Stimulated activated CD4-positive, alpha-beta T cell treated with anti-CD3 and anti-CD28 coated beads, Interleukin-15, amount 100 ng/mL, for 48 hours (primary cell): ENCODE results near the gene GPS2.

Experiments used
- DNase-seq, 2 donors: peaks; one replicate each; pipeline ENCODE4 v3.0.0-alpha.2; 2020; ENCODE audit warnings: low read depth in 2 of 2

GPS2 gene

DNA sequence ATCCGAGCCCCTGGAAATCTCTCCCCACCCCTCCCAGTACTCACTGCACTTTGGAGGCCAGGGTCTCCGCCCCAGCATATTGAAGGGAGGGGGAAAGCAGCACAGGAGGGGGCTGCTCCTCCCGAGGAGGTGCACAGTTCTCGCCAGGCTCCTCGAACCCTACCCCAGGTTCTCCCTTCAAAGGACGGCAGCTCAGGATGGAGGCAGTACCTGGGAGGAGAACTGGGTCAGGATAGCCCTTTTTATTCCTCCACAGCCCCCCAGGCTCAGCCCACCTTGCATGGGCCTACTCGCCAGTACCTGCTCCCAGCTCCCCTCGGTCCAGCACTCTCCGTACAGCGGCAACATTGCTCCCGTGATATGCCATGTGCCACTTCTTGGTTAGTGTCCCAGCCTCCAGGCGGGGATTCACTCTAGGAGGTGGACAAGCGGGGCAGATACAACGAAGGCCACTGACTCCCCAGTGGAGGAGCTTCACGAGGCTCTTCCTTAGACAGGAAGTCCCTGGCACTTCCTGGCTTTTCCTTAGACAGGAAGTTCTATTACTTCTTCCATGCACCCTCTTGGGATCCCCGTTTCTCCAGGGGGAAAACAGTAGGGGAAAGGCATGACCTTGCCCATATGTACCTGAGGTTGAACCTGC, 2.1 kb upstream of the GPS2 start:
- no peak for DNase-seq

DNA sequence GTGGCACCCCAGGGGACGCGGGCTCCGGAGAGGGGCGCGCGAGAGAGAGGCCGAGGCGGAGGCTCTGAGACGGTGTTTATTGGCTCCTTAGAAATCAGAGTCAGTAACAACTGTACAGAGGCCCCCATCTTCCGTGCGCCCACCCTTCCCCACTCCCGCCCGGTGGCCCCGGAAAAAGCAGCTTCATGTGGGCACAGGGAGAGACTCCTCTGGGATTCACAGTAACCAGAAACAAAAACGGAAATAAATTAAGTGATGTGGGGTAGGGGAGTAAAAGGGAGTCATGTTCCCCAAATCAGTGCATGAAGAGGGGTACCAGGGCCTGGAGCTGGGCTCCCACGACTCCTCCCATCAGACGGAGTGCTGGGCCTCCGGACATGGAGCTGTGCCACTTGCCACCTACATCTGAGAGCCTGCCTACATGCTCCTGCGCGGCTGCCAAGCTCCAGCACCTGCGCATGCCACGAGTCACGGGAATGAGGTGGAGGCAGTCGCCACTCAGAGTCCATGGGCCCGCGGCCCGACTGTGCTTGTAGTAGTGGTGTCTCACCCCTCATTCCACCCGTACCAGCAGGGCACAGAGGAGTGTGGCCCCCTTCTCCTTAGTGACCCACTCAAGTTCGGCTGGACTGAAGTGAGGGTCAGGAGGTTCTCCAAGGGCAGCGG, 543 bp upstream of the GPS2 start:
- DNase-seq, result no peak

DNA sequence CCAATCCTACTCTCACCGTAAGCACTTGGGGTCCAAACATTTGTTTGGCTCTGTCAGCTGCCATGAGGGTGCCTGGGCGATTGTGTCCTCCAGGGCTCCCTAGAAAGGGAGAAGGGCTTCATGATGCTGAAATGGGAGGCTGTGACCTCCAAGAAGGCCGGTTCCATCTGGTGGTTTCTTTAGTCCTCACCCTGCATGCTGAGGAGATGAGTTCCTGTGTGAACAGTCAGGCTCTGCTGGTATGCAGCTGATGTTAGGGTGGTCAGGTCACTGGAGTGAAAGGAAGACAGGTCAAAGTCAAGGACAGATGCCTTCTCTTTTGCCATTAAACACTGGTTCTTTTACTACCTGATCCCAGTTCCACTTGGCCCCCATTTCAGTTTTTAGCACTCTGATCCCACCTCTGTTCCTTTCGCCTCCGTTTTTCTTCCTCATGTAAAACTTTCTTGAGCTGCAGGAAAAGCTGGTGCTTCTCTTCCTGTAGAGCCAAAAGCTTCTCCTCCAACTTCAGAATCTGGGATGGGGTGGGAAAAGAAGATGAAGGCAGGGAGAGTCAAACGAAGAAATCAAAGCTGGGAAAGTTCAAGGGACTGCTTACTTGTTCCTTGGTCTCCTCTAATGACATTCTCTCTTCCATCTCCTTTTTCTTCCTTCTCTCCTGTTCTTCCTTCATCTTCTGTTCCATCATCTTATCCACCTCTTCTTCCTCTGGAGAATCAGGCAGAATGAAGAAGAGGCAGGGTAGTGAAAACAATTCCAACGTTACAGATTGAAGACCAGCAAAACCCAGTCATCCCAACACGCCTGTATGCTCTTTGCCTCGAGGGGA, 1.1 kb downstream of the GPS2 start:
- DNase-seq, result no peak

DNA sequence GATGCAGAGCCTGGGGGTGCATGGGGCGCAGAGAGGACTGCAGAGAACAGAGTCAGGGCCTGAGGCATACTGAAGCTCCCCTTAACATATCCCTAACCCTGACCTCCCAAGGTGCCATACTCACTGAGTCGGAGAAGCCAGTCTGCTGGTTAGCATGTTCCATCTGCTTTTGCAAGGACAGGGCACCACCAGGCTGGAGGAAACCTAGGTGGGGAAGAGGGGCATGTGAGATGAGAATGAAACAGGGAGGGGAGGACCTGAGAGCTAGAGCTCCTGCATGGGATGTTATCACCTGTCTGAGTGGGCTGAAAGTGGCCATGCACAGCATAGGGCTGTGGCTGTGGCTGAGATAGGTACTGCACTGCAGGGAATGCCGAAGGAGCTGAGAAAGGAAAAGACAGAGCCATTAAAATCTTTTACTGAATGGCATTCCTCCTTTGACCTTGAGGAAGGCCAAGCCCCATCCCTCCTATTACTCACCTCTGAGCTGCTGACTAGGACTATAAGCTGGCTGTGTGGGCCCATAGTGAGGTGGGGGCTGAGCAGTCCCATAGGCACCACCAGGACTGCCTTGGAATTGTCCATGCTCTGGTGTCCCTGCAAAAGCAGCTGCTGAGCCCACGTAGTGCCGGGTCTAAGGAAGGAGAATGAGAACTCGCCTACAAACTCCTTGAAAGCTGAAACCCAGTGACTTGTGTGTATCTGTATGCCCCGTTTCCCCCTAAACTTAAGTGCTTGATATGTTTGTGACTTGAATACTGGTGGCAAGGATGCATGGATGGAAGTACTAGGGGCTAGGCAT, 1.9 kb downstream of the GPS2 start:
- no peak for DNase-seq

DNA sequence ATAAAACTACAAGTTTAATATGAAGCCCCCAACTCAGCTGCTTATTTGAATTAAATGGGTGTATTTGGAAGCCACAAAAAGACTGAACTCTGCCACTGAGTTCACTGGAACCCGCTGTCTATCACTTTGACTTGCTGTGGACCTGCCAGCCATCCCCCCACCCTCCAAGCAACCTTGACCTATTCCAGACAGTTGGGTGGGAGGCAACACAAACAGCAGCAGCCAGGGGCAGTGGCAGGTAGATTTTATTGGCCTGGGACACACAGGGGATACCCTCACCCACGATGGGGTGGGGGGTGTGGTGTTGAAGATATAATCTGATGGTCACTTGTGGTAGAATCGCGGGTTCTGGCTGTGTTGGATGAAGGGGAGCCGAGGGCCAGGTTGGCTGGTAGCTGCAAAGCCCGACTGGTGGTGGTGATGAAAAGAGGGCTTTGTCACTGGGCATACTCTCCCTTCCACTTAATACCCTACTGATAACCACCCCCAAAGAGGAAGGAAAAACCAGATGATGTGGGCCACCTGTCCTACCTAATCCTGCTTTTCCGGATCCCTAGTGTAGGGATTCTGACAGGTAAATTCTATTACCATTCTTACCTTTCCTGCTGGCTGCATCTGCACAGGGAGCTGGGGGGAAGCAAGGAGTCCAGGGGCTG, 2.6 kb downstream of the GPS2 start:
- no peak for DNase-seq

DNA sequence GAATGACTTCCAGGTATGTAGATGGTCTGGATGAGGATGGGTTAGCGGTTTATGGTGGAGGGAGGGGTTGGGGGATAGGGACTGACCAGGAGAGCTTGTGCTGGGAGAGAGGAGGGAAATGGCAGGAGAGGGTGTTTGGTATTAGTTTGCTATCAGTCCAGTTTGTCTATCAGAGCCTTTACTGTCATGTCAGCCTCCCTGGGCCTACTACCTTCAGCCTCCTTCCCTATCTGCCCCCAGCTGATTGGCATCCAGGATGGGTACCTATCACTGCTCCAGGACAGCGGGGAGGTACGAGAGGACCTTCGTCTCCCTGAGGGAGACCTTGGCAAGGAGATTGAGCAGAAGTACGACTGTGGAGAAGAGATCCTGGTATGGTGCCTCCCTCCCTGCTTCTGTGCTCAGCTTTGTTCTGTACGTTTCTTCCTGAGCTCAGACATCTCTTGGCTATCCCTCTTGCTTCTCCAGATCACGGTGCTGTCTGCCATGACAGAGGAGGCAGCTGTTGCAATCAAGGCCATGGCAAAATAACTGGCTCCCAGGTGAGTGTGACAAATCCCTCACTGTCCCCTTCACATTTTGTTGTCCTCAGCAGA, 4.0 kb downstream of the GPS2 start:
- DNase-seq, result no peak

DNA sequence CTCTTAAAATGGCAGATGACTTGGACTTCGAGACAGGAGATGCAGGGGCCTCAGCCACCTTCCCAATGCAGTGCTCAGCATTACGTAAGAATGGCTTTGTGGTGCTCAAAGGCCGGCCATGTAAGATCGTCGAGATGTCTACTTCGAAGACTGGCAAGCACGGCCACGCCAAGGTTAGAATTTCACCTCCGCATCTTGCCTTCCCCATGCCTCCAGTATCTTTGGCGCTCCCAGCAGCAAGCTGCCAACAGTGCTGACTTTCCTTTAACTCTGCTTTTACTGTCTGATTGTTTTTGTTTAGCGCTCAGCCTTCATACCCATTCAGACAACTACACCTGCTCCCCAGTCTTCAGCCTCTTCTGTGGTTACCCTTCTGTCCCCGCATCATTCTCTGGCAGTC, 5.5 kb downstream of the GPS2 start:
- DNase-seq, result no peak

DNA sequence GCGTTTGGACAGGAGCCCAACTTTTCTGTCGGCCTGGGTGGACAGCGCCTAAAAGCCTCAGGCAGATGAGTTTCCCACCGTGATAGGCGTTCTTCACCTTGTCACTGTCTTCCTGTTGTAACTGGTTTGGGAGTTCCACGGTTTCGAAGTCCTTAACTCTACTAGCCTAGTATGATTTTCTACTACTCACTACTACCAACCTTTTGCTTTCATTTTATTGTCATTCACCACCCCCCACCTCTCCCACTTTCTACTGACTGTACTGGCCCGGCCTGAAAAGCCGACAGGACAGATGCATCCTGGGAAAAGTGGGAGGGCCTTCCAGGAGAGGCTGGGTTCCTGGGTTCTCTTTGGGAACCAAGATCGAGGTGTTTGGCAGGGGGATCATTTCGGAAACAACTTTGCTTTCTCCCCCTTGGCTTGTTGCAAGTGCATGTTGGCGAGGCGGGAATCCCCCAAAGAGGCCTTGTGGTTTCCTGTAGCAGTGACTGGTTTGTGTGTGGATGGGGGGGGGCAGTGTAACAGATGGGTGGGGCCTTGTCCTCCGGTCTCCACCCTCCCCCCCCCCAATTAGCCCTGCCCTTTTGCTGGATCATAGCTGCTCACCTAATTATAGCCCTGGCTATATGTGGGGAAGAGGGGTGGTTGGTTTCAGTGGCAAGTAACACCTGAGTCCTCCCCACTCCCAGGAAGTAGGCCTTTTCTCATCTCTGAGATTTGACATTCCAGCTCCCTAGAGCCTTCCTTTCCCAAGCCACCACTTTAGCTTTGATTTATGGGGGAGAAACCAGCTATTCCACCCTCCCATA, 6.3 kb downstream of the GPS2 start:
- DNase-seq, result peak; percentile 76 to 79

DNA sequence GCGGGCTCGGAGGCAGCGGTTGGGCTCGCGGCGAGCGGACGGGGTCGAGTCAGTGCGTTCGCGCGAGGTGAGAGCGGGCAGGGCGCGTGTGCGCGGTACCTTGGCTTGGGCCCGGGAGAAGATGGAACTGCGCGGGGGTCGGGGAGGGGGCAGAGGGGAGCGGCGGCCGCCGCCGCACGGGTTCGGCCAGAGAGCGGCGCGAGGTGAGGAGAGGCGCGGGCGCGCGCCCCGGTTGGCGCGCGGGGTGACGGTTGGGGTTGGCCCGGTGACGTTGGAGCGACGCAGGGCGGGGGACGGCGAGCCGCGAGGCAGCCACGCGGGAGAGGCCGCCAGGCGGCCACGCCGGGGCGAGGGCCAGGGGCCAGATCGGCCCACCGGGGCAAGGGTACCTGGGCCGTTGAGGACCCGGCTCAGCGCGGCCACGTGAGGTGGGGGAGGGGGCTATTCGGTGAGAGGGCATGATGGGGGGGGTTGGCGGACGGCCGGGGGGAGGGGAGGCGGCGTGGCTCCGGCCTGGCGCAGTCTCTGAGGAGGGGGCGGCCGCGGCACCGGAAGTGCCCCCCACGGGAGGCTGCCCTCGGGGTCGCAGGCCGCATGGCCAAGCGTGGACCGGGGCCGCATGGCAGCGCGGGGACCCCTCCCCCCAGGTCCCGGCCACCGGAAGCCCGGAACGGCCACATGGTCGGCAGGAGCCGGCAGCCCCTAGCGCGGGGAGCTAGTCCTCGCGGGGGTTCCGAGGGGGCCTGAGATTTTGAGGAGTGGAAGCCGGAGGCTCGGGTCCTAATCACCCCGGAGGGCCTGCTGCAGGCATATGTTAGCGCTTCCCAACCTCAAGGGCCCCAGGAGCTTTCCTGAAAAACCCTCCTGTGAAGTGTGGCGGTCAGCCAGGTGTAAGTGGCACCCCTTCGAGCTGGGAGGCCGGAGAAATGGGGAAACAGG, 7.2 kb downstream of the GPS2 start:
- no peak for DNase-seq

DNA sequence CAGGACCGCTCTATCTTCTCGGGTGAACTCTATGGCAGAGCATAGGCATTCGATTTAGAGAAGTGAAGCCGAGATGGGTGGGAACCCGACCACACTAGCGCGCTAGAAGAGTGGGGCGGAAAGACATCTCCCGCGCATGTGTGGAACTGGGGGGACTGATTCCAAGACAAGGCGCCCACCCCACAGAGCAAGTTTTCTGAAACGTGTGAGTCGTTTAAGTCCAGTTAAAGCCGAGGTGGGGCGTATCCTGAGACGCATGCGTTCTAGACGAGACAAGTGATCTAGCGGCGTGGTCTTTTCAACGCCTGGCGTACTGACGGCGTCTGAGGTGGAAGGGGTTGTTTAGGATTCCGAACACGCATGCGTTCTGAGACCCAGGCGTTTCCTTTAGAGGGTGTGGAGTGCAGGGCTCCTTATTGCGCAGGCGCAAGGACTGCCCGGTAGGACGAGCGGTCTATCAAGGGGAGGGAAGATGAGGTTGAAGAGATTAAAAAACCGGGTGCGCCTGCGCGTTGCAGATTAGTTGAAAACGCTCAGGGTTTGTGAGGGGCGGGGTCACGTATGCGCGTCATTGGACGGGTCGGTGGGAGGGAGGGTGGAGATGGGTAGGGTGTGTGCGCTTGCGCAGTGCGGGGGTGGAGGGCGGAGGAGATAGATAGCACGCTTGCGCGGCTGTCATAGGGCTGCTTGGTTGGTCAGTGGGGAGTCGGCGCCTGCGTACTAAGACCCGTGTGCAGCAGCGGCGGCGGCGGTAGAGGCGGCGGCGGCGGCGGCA, 8.1 kb downstream of the GPS2 start, which contains the start of gene EIF5A:
Gene EIF5A, plus strand, starts transcription at position 718 of the 775 bp plus-strand sequence. CDS start 2,008 bp downstream, outside the sequence.
- peak; percentile 100 for DNase-seq

DNA sequence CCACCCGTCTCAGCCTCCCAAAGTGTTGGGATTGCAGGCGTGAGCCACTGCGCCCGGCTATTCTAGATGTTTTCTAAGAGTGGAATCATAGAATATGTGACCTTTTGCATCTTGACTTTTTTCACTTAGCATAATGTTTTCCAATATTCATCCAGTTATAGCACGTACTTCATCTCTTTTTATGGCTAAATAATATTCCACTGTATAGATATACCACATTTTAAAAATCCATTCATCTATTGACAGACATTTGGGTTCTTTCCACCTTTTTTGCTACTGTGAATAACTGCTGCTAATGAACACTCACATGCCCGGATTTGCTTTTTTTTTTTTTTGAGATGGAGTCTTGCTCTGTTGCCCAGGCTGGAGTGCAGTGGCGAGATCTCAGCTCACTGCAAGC, 11.0 kb downstream of the GPS2 start:
- no peak for DNase-seq

DNA sequence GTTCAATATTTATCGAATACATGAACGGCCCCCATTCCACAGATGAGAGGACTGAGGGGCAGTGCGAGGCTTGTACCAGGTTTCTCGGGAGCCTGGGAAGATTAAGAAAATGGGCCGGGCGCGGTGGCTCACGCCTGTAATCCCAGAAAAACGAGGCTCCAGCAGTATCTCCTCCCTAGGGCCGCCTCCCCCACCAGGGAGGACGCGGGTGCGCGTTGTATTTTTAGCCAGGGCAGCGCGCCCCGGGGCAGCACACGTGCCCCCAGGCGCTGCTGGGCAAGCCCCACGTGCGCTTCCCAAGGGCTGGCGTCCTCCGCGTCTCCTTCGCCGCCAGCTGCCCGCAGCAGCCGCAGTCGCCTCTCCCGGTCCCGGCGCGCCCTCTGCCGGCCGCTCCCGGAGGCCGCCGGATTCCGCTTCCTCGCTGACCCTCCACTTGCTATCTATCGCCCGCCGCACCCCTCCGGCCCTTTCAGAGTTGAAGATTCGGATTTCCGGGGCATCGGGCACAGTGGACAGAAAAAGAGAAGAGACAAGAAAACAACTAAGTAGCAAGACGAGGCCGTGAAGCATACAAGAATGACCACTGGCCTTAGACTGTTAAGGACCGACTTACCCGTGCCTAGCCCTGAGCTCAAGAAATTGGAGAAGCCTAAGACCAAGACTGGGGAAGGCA, 18.8 kb downstream of the GPS2 start:
- DNase-seq, result peak in 1 of 2 donors; percentile 72

DNA sequence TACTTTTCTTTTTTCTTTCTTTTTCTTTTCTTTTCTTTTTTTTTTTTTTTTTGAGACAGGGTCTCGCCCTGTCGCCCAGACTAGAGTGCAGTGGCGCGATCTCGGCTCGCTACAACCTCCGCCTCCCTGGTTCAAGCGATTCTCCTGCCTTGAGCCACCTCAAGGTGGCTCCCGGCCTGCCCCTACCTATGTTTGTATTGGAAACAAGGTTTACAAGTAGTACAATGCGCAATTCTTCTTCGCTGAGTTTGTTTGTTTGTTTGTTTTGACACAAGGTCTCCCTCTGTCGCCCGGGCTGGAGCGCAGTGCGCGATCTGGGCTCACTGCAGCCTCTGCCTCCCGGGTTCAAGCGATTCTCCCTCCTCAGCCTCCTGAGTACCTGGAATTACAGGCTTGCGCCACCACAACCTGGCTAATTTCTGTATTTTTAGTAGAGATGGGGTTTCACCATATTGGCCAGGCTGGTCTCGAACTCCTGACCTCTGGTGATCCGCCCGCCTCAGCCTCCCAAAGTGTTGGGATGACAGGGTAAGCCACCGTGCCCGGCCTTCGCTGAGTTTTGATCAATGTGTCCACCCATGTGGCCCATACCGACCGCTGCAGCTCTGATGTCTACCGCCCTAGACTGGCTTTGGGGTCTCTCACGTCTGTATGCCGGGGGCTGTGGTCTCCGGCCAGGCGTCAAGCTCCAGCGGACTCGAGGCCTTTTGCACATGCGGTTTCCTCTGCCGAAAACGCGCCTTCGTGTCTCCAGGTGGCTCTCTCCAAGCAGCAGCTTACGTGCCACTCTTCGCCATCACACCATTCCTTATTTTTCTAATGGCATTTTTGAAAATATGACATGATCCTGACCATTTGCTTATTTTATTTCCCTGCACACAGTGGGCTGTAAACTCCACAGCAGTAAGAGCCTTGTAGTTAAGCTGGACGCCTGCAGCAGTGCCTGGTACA, 19.7 kb downstream of the GPS2 start:
- no peak for DNase-seq

DNA sequence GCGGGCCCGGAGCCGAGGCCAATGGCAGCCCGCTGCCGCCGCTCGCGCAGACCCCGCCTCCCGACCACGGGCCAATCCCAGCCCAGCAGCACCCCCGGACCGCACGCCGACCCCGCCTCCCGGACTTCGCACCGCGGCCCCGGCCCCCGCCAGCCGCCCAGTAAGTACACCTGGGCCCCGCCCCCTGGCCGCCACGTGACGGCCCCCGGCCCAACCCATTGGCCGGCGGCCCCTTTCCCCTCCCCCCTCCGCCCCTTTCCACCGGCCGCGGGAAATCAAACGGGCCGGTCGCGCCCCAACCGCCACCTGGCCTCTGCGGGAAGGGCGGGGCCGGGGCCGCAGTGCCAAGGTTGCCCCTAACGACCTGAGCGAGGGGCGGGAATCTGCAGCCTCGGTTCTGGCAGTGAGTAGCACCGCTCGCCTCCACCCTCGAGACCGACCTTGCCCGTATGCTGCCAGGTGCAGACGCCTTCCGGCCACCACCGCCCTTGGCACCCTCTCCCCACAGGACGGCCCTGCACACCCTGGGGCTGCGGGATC, 20.5 kb downstream of the GPS2 start, which contains the start of gene YBX2:
Gene YBX2, minus strand, starts transcription at position 26 of the 540 bp plus-strand sequence. CDS start 139 bp downstream, outside the sequence.
- DNase-seq, result peak; percentile 69 to 79

DNA sequence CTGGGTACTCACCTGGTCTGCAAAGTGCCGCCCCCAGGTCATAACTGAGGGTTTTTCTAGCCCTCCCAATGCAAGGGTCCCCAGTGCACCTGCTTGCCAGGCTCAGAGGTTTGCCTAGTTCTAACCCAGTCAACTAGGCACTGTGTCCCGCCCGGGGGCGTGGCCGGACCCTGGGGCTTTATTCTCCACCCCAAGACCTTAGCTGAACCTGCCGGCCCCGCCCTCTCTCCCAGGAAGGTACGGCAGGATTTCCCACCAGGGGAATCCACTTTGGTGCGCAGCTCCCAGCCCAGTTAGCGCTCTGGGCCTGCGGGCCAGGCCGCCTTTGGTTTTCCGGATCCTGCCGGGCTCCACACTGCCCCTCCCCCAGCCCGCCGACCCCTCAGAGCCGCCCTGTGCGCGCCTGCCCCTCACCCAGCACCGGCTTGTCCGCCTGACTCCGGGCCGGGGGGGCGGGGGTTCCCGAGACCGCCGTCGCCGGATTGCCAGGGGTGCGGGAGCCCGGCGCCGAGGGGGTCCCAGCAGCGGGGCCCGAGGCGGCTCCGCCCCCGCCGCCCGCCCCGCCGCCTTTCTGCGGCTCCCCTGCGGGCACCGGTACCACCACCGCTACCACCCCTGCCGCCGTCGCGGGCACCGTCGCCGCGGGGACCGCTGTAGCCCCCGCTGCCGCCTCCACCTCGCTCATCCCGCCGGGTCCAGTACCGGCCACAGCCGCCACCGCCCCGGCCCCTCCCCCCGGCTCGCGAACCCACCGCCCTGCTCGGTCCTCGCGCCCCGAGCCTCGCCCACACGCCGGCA, 21.1 kb downstream of the GPS2 start:
- no peak for DNase-seq
